Keratinocyte (primary cell): ENCODE results near the gene TRAF2. TPM values are rescaled to one million over a fixed set of nuclear protein-coding genes. Genes with fewer than 3 reads are reported as not detected.

ENCODE experiments used
- DNase-seq: peaks from one replicate; pipeline ENCODE4 v3.0.0-alpha.2; 2011; ENCODE audit warnings: low read depth, missing footprints, low spot score
- FAIRE-seq: peaks from 2 replicates; lab custom pipeline; 2011; peaks lifted over from hg19 to GRCh38; lab: Jason Lieb, UNC
- H2AFZ ChIP-seq: 2 replicates; pipeline ENCODE4 v1.6.0; 2012; ENCODE audit warnings: low read length, control low read depth, inconsistent platforms; ENCODE audit not compliant: control insufficient read depth
- H3K27ac ChIP-seq: 2 replicates; pipeline ENCODE4 v1.5.1; 2011; ENCODE audit warnings: low read length; ENCODE audit not compliant: control insufficient read depth, insufficient read depth
- H3K27me3 ChIP-seq: 3 replicates; pipeline ENCODE4 v1.6.0; 2011; ENCODE audit warnings: low read length; ENCODE audit not compliant: control insufficient read depth, insufficient read depth; ENCODE audit errors: extremely low read depth
- H3K36me3 ChIP-seq, 2 experiments: 2 replicates in 1 of 2; 3 replicates in 1 of 2; pipeline ENCODE4 v1.5.1; 2011; ENCODE audit warnings: low read length in 2 of 2, mild to moderate bottlenecking in 1 of 2; ENCODE audit not compliant: control insufficient read depth in 2 of 2, insufficient read depth in 2 of 2; ENCODE audit errors: extremely low read depth in 1 of 2
- H3K4me1 ChIP-seq: 3 replicates; pipeline ENCODE4 v1.5.1; 2011; ENCODE audit warnings: low read length; ENCODE audit not compliant: control insufficient read depth, insufficient read depth; ENCODE audit errors: extremely low read depth
- H3K4me2 ChIP-seq: 3 replicates; pipeline ENCODE4 v1.6.0; 2011; ENCODE audit warnings: low read depth, low read length; ENCODE audit not compliant: control insufficient read depth, insufficient read depth; ENCODE audit errors: extremely low read depth
- H3K4me3 ChIP-seq, 3 experiments: fragments of 200-600 bp in 1 of 3; sonication (generic) in 1 of 3; 2 replicates in 2 of 3; 3 replicates in 1 of 3; pipeline ENCODE4 v1.5.1; 2011 to 2016; ENCODE audit warnings: low read length in 3 of 3, mild to moderate bottlenecking in 3 of 3, control low read depth in 2 of 3, inconsistent platforms in 1 of 3, low read depth in 1 of 3, mixed read lengths in 1 of 3, mixed run types in 1 of 3, moderate library complexity in 1 of 3; ENCODE audit not compliant: control insufficient read depth in 2 of 3, insufficient read depth in 2 of 3; ENCODE audit errors: extremely low read depth in 1 of 3
- H3K79me2 ChIP-seq: 2 replicates; pipeline ENCODE4 v1.6.0; 2012; ENCODE audit warnings: low read length; ENCODE audit not compliant: control insufficient read depth, insufficient read depth
- H3K9ac ChIP-seq: 3 replicates; pipeline ENCODE4 v1.6.0; 2011; ENCODE audit warnings: low read length; ENCODE audit not compliant: control insufficient read depth, insufficient read depth; ENCODE audit errors: extremely low read depth
- H3K9me1 ChIP-seq: 3 replicates; pipeline ENCODE4 v1.6.0; 2011; ENCODE audit warnings: low read length; ENCODE audit not compliant: control insufficient read depth, insufficient read depth; ENCODE audit errors: extremely low read depth
- H3K9me3 ChIP-seq: 2 replicates; pipeline ENCODE4 v1.5.1; 2012; ENCODE audit warnings: low read depth, low read length; ENCODE audit not compliant: control insufficient read depth
- H4K20me1 ChIP-seq: 3 replicates; pipeline ENCODE4 v1.6.0; 2011; ENCODE audit warnings: low read length; ENCODE audit not compliant: control insufficient read depth, insufficient read depth; ENCODE audit errors: extremely low read depth
- EZH2 ChIP-seq: IDR thresholded peaks from one replicate; pipeline ENCODE4 v1.6.1; 2012; ENCODE audit warnings: inconsistent platforms, mild to moderate bottlenecking, low read length, moderate library complexity
- dilution Hi-C: fragments of 300-500 bp; cut with MboI; formaldehyde crosslinking; loops from one replicate; pipeline ENCODE4 v1.7.0; 2020; ENCODE audit warnings: low sequenced_read_pairs; ENCODE audit not compliant: extremely low pct_ligation_motif_present
- polyA plus RNA-seq, 5 experiments: library from polyadenylated mRNA; depleted of rRNA in 3 of 5; stranded (reverse) in 3 of 5; stranded (forward) in 1 of 5; unstranded in 1 of 5; fragments of >200 nt; gene quantifications; 1 replicate in 1 of 5; 2 replicates in 3 of 5; 3 replicates in 1 of 5; pipeline versions ENCODE4 v1.2.1 to v1.2.3, GENCODE V29; 2011 to 2012; ENCODE audit warnings: missing spikeins in 2 of 5, low read depth in 1 of 5, low replicate concordance in 1 of 5
- TF ChIP-seq, protein P1 (sequence below), 3 experiments: IDR thresholded peaks in 1 of 3; conservative IDR thresholded peaks in 1 of 3; optimal IDR thresholded peaks in 1 of 3; 2 replicates in 2 of 3; 3 replicates in 1 of 3; pipeline versions ENCODE3 to v1.5.1; 2011; ENCODE audit warnings: low read length in 3 of 3, mild to moderate bottlenecking in 3 of 3, moderate library complexity in 2 of 3, control low read depth in 1 of 3, inconsistent platforms in 1 of 3; ENCODE audit not compliant: insufficient read depth in 2 of 3; ENCODE audit errors: extremely low read depth in 1 of 3

The TRAF2 gene
- polyA plus RNA-seq, 1 donor (not counting 4 experiments of a cell fraction or from before 2014, with no cell fraction given), result 9.9 TPM

DNA sequence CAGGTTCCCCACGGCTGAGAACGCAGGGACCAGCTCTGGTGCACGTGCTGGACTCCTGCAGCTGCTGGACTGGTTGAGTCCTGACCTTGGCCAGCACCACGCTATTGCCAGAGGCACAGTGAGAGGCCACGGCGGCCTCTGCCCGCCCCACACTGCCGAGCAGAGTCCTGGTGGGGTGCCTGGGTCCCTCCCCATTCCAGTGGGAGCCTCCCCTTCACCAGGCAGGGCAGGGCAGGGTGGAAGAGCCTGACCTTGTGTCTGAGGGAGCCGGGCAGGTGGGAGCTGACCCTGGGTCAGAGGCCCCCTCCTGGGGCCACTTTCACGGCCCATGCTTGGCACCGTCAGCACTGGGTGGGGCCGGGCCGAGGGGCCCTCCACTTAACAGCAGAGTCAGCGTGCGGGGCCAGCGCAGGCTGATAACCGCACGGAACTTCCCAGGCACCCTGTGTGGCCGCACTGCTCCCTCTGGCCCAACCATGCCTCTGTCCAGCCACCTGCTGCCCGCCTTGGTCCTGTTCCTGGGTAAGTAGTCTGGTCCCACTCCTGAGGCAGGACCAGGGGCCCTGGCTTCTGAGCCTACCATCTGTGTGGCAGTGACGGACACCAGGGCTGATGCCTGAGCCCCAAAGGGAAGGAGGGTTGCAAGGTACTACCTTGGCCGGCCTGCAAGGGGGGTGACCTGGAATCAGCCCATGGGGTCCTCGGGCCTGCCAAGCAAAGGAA, 34.2 kb upstream of the TRAF2 start, which contains the start of gene MAMDC4:
MAMDC4 (plus strand) TSS at position 406 of the 723 bp plus-strand sequence; CDS start at position 477, 71 bp downstream.
- peaks cover 6% of the 10 kb centered on the region for H4K20me1 ChIP-seq

DNA sequence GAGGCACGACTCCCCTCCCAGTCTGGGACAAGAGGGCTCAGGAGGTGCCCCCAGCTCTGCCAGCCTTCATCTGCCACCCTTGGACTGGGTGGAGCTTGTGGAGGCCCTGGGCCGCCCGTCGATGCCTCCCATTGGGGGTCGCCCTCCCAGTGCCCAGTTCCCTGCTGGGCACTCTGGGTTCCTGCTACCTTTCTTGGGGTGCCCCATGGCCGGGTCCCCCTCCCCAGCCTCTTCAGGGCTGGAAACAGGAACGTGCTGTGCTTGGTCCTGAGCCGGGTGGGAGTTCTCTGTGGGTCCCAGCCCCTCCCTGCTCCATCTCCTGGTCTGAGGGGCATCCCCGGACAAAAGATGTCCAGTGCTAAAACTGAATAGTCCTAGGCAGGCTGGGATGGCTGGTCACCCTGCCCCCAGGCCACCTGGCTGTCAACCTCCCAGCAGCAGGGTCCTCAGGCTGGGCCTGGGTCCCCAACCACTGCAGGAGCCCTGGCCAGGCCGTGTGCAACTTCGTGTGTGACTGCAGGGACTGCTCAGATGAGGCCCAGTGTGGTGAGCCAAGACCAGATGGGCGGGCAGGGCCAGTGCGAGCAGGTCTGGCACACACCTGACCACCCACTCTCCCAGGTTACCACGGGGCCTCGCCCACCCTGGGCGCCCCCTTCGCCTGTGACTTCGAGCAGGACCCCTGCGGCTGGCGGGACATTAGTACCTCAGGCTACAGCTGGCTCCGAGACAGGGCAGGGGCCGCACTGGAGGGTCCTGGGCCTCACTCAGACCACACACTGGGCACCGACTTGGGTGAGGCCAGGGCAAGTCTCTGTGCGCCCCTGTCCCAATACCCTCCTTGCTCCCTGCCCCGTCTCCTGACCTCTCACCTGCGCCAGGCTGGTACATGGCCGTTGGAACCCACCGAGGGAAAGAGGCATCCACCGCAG, 33.4 kb upstream of the TRAF2 start:
- H3K27me3 ChIP-seq, result peaks cover 4% of the 10 kb centered on the region
- no peaks in the 10 kb centered on the region for H3K9me1 ChIP-seq
- H3K4me3 ChIP-seq, result no peak overlapping the region
- peaks cover 3 to 17% of the 10 kb centered on the region in 2 experiments for H3K36me3 ChIP-seq
- FAIRE-seq (no peak), DNase-seq (no peak)
- no peak overlapping the region for H2AFZ ChIP-seq
- peaks cover 6% of the 10 kb centered on the region for H3K79me2 ChIP-seq
- H4K20me1 ChIP-seq, result peaks cover 6% of the 10 kb centered on the region
- H3K4me2 ChIP-seq, result no peak overlapping the region
- no peak overlapping the region for H3K9ac ChIP-seq
- no peak for TF ChIP-seq EZH2
- TF ChIP-seq, protein P1, sequence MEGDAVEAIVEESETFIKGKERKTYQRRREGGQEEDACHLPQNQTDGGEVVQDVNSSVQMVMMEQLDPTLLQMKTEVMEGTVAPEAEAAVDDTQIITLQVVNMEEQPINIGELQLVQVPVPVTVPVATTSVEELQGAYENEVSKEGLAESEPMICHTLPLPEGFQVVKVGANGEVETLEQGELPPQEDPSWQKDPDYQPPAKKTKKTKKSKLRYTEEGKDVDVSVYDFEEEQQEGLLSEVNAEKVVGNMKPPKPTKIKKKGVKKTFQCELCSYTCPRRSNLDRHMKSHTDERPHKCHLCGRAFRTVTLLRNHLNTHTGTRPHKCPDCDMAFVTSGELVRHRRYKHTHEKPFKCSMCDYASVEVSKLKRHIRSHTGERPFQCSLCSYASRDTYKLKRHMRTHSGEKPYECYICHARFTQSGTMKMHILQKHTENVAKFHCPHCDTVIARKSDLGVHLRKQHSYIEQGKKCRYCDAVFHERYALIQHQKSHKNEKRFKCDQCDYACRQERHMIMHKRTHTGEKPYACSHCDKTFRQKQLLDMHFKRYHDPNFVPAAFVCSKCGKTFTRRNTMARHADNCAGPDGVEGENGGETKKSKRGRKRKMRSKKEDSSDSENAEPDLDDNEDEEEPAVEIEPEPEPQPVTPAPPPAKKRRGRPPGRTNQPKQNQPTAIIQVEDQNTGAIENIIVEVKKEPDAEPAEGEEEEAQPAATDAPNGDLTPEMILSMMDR (optimal IDR thresholded peaks at IDR 0.05 in 1 of 3, IDR thresholded peaks at IDR 0.05 in 1 of 3, conservative IDR thresholded peaks at IDR 0.05 in 1 of 3; ENCODE audit: extremely low read depth in 1 of 3, insufficient read depth in 2 of 3, low read length in 3 of 3), result no peak
- H3K9me3 ChIP-seq, result no peaks in the 10 kb centered on the region
- H3K4me1 ChIP-seq, result peaks cover 9% of the 10 kb centered on the region
- dilution Hi-C loops, result no loop called here
- H3K27ac ChIP-seq, result no peak overlapping the region

More for the DNA sequence above, 34.2 kb upstream of the TRAF2 start, which contains the start of gene MAMDC4:
- Histone ChIP-seq H3K27me3 (peaks cover 12% of the 10 kb centered on the region), H2AFZ (no peak within 1 kb of the TSS), H3K4me3 (no peak within 1 kb of the TSS), H3K9ac (no peak within 1 kb of the TSS), H3K36me3 (peaks cover 3 to 17% of the 10 kb centered on the region in 2 experiments), H3K4me2 (no peak within 1 kb of the TSS), H3K9me3 (no peaks in the 10 kb centered on the region), H3K79me2 (peaks cover 6% of the 10 kb centered on the region), H3K9me1 (no peaks in the 10 kb centered on the region), H3K27ac (no peak within 1 kb of the TSS), H3K4me1 (peaks cover 9% of the 10 kb centered on the region)
- TF ChIP-seq, protein P1 (optimal IDR thresholded peaks at IDR 0.05 in 1 of 3, IDR thresholded peaks at IDR 0.05 in 1 of 3, conservative IDR thresholded peaks at IDR 0.05 in 1 of 3; ENCODE audit: extremely low read depth in 1 of 3, insufficient read depth in 2 of 3, low read length in 3 of 3), result no peak
- TF ChIP-seq EZH2, result no peak
- no peak for DNase-seq
- FAIRE-seq, result no peak
- dilution Hi-C loops, result no loop called here
